NCI-H1105 (cell line): ENCODE measurements around the gene PLXNC1.

Experiments used
- DNase-seq: peaks from one replicate; lab custom pipeline; 2025; lab: John Stamatoyannopoulos, UW

PLXNC1 gene

GRCh38 chr12:94147991-94148738, at the start of gene PLXNC1:
Gene PLXNC1 (plus strand): TSS chr12:94148577. CDS start chr12:94148972, 395 bp downstream.
- DNase-seq, result peak; percentile 40

DNA sequence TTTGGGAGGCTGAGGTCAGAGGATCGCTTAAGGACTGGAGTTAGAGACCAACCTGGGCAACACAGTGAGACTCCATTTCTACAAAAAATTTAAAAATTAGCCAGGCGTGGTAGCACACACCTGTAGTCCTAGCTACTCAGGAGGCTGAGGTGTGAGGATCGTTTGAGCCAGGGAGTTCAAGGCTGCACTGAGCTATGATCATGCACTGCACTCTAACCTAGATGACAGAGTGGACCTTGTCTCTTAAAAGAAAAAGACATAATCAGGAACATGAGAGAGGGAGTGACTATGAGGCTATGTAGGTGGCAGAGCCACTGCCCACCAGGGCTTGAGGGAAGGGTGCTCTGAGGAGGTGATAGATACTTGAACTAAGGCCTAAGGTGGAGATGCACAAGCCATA, 49.2 kb upstream of the PLXNC1 start:
- DNase-seq, result no peak

DNA sequence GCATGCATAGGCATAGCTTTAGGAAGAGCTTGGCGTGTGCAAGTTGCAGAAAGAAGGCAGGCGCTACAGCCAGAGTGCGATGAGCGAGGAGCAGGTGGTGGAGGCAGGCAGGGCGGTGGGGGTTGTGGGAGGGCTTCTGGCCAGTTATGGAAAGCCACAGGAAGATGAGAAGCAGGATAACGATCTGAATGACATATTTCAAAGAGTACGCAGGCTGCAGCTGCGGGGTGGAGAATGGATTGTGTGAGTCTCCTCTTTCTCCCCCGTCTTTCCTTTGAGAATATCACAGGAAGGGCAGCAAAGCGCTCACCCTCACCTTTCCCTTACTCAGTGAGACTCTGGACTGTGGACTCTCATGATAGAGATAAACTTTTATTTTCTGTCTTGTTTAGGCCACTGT, 48.7 kb upstream of the PLXNC1 start:
- DNase-seq, result peak; percentile 4

GRCh38 chr12:94100211-94100627, 48.2 kb upstream of the PLXNC1 start:
- DNase-seq, result no peak

- DNase-seq, result peak; percentile 75
These were observed 47.2 kb upstream of the PLXNC1 start for GRCh38 chr12:94100990-94101737.

GRCh38 chr12:94101738-94102660, 46.4 kb upstream of the PLXNC1 start:
- peak; percentile 85 for DNase-seq

- no peak for DNase-seq
These were observed 44.4 kb upstream of the PLXNC1 start for GRCh38 chr12:94103986-94104385.

GRCh38 chr12:94107910-94108309, 40.5 kb upstream of the PLXNC1 start:
- no peak for DNase-seq

DNA sequence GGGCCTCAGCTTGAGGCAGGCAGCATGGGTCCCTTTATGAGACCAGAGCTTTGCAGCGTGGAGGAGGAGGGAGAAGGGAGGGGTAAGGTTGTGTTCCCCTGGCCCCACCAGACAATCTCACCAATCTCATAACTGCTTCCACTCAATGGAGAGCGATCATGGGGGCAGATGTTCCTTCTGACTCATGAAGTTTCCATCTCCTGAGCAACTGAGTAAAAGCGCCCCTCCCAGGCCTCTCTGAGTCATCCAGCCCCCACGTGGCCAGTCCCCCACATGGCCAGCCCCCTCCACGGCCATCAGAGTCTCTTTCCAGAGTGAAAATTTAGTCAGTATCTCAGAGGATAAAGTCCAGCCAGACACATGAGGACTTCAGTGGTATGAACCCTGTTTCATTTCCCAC, 39.2 kb upstream of the PLXNC1 start:
- no peak for DNase-seq

DNA sequence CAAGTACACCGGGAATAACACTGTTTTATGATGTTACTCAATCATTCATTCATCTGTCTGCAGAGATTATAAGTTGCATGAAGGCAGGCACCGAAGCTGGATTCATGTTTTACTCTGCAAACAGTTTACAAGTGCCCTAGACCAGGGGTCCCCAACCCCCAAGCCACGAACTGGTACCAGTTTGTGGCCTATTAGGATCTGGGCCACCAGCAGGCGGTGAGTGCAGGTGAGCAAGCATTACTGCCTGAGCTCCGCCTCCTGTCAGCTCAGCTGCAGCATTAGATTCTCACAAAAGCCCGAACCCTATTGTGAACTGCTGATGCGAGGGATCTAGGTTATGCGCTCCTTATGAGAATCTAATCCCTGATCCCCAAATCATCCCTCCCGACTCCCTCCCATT, 38.1 kb upstream of the PLXNC1 start:
- no peak for DNase-seq

GRCh38 chr12:94111302-94111701, 37.1 kb upstream of the PLXNC1 start:
- DNase-seq, result no peak

- DNase-seq, result no peak
These were observed 36.3 kb upstream of the PLXNC1 start for GRCh38 chr12:94112121-94112520.

DNA sequence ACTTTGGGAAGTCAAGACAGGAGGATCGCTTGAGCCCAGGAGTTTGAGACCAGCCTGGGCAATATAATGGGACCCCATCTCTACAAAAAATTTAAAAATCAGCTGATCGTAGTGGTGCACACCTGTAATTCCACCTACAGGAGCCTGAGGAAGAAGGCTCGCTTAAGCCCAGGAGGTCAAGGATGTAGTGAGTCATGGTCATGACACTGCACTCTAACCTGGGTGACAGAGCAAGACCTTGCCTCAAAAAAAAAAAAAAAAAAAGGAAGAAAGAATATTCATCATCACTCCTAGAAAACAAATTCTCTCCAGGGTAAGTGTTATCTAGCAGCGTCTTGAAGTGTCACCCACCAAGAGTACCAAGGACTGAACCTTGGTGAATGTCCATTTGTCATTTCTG, 34.2 kb upstream of the PLXNC1 start:
- no peak for DNase-seq

GRCh38 chr12:94116191-94116590, 32.2 kb upstream of the PLXNC1 start:
- DNase-seq, result no peak

- DNase-seq, result no peak
These were observed 26.5 kb upstream of the PLXNC1 start for GRCh38 chr12:94121886-94122285.

- no peak for DNase-seq
These were observed 25.8 kb upstream of the PLXNC1 start for GRCh38 chr12:94122591-94122990.

- no peak for DNase-seq
These were observed 25.2 kb upstream of the PLXNC1 start for GRCh38 chr12:94123127-94123526.

- DNase-seq, result no peak
These were observed 22.3 kb upstream of the PLXNC1 start for GRCh38 chr12:94126067-94126466.

DNA sequence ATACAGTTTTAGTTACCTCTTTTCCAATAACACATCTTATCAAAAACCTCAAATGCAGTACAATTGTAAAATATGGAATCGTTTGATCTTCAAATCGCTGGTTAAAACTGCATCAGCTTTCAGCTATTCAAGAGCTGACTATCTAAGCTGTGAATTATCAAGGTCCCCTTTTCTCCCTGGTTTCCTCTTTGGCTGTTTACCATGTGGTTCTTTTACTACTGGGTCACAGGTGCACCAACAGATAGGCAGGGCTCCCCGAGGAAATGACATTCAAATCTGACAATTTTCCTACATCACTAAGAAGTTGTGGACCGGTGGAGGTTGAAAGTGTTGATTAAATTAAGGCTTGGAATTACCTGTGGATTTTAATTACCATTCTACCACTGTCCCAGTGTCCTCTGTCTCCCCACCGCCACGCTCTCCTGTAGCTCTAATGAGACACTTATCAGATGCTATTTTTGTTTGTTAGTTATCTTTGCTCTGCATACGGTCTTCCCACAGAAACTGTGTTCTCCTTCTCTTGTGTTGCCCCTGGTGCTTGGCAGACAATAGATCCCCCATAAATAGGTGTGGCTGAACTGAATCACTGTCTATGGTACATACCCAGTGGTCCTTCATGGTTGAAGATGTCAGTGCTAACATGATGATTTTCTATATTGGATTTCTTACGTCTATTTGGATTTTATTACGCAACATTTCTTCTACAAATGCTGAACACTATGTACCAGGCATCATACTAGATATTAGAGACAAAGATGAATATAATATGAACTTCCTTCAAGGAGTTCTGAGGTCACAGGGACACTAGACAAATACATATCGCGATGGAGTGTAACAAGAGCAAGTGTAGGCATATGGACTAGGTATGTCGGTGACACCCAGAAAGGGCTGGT, 20.9 kb upstream of the PLXNC1 start:
- no peak for DNase-seq

GRCh38 chr12:94128280-94128679, 20.1 kb upstream of the PLXNC1 start:
- no peak for DNase-seq
